ENCODE results near the gene IL27RA.

GRCh38 chr19:14022469-14022868 lies 9.1 kb upstream of the IL27RA start:
- no peak for TF ChIP-seq CTCF (IDR thresholded peaks at IDR 0.05; ENCODE audit: low read depth, low read length, missing input control)
- TF ChIP-seq SP1 (IDR thresholded peaks at IDR 0.05) = no peak
- TF ChIP-seq, protein P1, sequence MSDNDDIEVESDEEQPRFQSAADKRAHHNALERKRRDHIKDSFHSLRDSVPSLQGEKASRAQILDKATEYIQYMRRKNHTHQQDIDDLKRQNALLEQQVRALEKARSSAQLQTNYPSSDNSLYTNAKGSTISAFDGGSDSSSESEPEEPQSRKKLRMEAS (IDR thresholded peaks at IDR 0.05) = no peak
- TF ChIP-seq RAD21 (IDR thresholded peaks at IDR 0.05) = no peak
- TF ChIP-seq, protein P2, sequence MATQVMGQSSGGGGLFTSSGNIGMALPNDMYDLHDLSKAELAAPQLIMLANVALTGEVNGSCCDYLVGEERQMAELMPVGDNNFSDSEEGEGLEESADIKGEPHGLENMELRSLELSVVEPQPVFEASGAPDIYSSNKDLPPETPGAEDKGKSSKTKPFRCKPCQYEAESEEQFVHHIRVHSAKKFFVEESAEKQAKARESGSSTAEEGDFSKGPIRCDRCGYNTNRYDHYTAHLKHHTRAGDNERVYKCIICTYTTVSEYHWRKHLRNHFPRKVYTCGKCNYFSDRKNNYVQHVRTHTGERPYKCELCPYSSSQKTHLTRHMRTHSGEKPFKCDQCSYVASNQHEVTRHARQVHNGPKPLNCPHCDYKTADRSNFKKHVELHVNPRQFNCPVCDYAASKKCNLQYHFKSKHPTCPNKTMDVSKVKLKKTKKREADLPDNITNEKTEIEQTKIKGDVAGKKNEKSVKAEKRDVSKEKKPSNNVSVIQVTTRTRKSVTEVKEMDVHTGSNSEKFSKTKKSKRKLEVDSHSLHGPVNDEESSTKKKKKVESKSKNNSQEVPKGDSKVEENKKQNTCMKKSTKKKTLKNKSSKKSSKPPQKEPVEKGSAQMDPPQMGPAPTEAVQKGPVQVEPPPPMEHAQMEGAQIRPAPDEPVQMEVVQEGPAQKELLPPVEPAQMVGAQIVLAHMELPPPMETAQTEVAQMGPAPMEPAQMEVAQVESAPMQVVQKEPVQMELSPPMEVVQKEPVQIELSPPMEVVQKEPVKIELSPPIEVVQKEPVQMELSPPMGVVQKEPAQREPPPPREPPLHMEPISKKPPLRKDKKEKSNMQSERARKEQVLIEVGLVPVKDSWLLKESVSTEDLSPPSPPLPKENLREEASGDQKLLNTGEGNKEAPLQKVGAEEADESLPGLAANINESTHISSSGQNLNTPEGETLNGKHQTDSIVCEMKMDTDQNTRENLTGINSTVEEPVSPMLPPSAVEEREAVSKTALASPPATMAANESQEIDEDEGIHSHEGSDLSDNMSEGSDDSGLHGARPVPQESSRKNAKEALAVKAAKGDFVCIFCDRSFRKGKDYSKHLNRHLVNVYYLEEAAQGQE (IDR thresholded peaks at IDR 0.05) = no peak
- no peak for TF ChIP-seq GABPA (IDR thresholded peaks at IDR 0.05 in 1 of 2, conservative IDR thresholded peaks at IDR 0.05 in 1 of 2)
- no peak for TF ChIP-seq YY1 (IDR thresholded peaks at IDR 0.05)
- TF ChIP-seq, protein P3, sequence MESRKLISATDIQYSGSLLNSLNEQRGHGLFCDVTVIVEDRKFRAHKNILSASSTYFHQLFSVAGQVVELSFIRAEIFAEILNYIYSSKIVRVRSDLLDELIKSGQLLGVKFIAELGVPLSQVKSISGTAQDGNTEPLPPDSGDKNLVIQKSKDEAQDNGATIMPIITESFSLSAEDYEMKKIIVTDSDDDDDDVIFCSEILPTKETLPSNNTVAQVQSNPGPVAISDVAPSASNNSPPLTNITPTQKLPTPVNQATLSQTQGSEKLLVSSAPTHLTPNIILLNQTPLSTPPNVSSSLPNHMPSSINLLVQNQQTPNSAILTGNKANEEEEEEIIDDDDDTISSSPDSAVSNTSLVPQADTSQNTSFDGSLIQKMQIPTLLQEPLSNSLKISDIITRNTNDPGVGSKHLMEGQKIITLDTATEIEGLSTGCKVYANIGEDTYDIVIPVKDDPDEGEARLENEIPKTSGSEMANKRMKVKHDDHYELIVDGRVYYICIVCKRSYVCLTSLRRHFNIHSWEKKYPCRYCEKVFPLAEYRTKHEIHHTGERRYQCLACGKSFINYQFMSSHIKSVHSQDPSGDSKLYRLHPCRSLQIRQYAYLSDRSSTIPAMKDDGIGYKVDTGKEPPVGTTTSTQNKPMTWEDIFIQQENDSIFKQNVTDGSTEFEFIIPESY (IDR thresholded peaks at IDR 0.05) = no peak
- TF ChIP-seq RXRA (IDR thresholded peaks at IDR 0.05) = no peak
- TF ChIP-seq TAF1 (conservative IDR thresholded peaks at IDR 0.05) = no peak
- TF ChIP-seq NR2F2 (IDR thresholded peaks at IDR 0.05) = no peak
- no peak for TF ChIP-seq FOXA1 (IDR thresholded peaks at IDR 0.05)
- TF ChIP-seq, protein P4, sequence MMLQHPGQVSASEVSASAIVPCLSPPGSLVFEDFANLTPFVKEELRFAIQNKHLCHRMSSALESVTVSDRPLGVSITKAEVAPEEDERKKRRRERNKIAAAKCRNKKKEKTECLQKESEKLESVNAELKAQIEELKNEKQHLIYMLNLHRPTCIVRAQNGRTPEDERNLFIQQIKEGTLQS (IDR thresholded peaks at IDR 0.05) = no peak

All from liver (tissue), 3 donors.